Muscle layer of colon (tissue), 2 donors: Measurements from ENCODE around the gene ANKS1B.
A peak's percentile ranks its signal among the peaks of the same experiment; 100 is the strongest.

Experiments used
- H3K27ac ChIP-seq: one replicate; pipeline ENCODE4 v1.7.0; 2013; ENCODE audit warnings: low read depth, mild to moderate bottlenecking, low read length, moderate library complexity
- H3K27me3 ChIP-seq, 2 donors: one replicate each; pipeline ENCODE4 v1.7.0; 2013; ENCODE audit warnings: low read length in 2 of 2, mild to moderate bottlenecking in 2 of 2; ENCODE audit not compliant: insufficient read depth in 2 of 2, control insufficient read depth in 1 of 2
- H3K36me3 ChIP-seq: one replicate; pipeline ENCODE4 v1.7.0; 2013; ENCODE audit warnings: mild to moderate bottlenecking, low read length; ENCODE audit not compliant: insufficient read depth
- H3K4me1 ChIP-seq: one replicate; pipeline ENCODE4 v1.7.0; 2013; ENCODE audit warnings: mild to moderate bottlenecking, low read length; ENCODE audit not compliant: insufficient read depth
- H3K4me3 ChIP-seq, 2 donors: one replicate each; pipeline ENCODE4 v1.7.0; 2013; ENCODE audit warnings: low read length in 2 of 2, low read depth in 1 of 2, mild to moderate bottlenecking in 1 of 2, moderate library complexity in 1 of 2
- H3K9ac ChIP-seq: one replicate; pipeline ENCODE4 v1.7.0; 2013; ENCODE audit warnings: low read length
- H3K9me3 ChIP-seq: one replicate; pipeline ENCODE4 v1.7.0; 2013; ENCODE audit warnings: mild to moderate bottlenecking, low read length
- donor health status: abdominal sarcoma.
- donor health status: Adenocarcinoma of cecum.

ANKS1B gene

GRCh38 chr12:99861731-99862130 lies 123.0 kb downstream of the ANKS1B start:
- no peak overlapping the region for H3K9ac ChIP-seq
- no peaks in the 10 kb centered on the region for H3K9me3 ChIP-seq
- no peak overlapping the region for H3K4me3 ChIP-seq
- peaks cover 21% of the 10 kb centered on the region for H3K4me1 ChIP-seq
- H3K36me3 ChIP-seq, result no peaks in the 10 kb centered on the region
- no peak overlapping the region for H3K27ac ChIP-seq
- H3K27me3 ChIP-seq, result no peaks in the 10 kb centered on the region

- H3K4me1 ChIP-seq, result no peaks in the 10 kb centered on the region
- no peak overlapping the region for H3K27ac ChIP-seq
- H3K4me3 ChIP-seq, result no peak overlapping the region
- H3K9me3 ChIP-seq, result no peaks in the 10 kb centered on the region
- no peaks in the 10 kb centered on the region for H3K36me3 ChIP-seq
- H3K9ac ChIP-seq, result no peak overlapping the region
- no peaks in the 10 kb centered on the region for H3K27me3 ChIP-seq
These were observed 125.6 kb downstream of the ANKS1B start for GRCh38 chr12:99859126-99859525.

- no peaks in the 10 kb centered on the region for H3K27me3 ChIP-seq
- no peaks in the 10 kb centered on the region for H3K9me3 ChIP-seq
- H3K9ac ChIP-seq, result no peak overlapping the region
- H3K36me3 ChIP-seq, result no peaks in the 10 kb centered on the region
- H3K4me1 ChIP-seq, result no peaks in the 10 kb centered on the region
- no peak overlapping the region for H3K4me3 ChIP-seq
- no peak overlapping the region for H3K27ac ChIP-seq
These were observed 132.1 kb downstream of the ANKS1B start for GRCh38 chr12:99852666-99853065.

- Histone ChIP-seq H3K27me3 (no peaks in the 10 kb centered on the region), H3K4me3 (no peak overlapping the region), H3K36me3 (no peaks in the 10 kb centered on the region), H3K27ac (no peak overlapping the region), H3K9ac (no peak overlapping the region), H3K9me3 (no peaks in the 10 kb centered on the region), H3K4me1 (no peaks in the 10 kb centered on the region)
These were observed 136.8 kb downstream of the ANKS1B start for GRCh38 chr12:99847936-99848335.

- Histone ChIP-seq H3K27me3 (no peaks in the 10 kb centered on the region), H3K4me1 (no peaks in the 10 kb centered on the region), H3K4me3 (no peak overlapping the region), H3K36me3 (no peaks in the 10 kb centered on the region), H3K9me3 (no peaks in the 10 kb centered on the region), H3K27ac (no peak overlapping the region), H3K9ac (no peak overlapping the region)
These were observed 150.0 kb downstream of the ANKS1B start for GRCh38 chr12:99834710-99835109.

GRCh38 chr12:99833397-99833796 lies 151.3 kb downstream of the ANKS1B start:
- Histone ChIP-seq H3K27me3 (no peaks in the 10 kb centered on the region), H3K4me3 (no peak overlapping the region), H3K9me3 (no peaks in the 10 kb centered on the region), H3K27ac (no peak overlapping the region), H3K9ac (no peak overlapping the region), H3K36me3 (no peaks in the 10 kb centered on the region), H3K4me1 (no peaks in the 10 kb centered on the region)

- Histone ChIP-seq H3K9me3 (no peaks in the 10 kb centered on the region), H3K4me1 (peaks cover 9% of the 10 kb centered on the region), H3K9ac (no peak overlapping the region), H3K27me3 (no peaks in the 10 kb centered on the region), H3K4me3 (peak overlapping the region in 1 of 2 donors; percentile 6), H3K27ac (no peak overlapping the region), H3K36me3 (no peaks in the 10 kb centered on the region)
These were observed 159.7 kb downstream of the ANKS1B start for GRCh38 chr12:99824900-99825542.

GRCh38 chr12:99822273-99822672 lies 162.5 kb downstream of the ANKS1B start:
- Histone ChIP-seq H3K9ac (no peak overlapping the region), H3K27me3 (no peaks in the 10 kb centered on the region), H3K36me3 (no peaks in the 10 kb centered on the region), H3K4me1 (peaks cover 9% of the 10 kb centered on the region), H3K4me3 (no peak overlapping the region), H3K27ac (no peak overlapping the region), H3K9me3 (no peaks in the 10 kb centered on the region)

GRCh38 chr12:99810718-99811593 lies 173.8 kb downstream of the ANKS1B start:
- no peaks in the 10 kb centered on the region for H3K36me3 ChIP-seq
- no peak overlapping the region for H3K27ac ChIP-seq
- H3K4me3 ChIP-seq, result no peak overlapping the region
- no peaks in the 10 kb centered on the region for H3K27me3 ChIP-seq
- H3K4me1 ChIP-seq, result no peaks in the 10 kb centered on the region
- H3K9me3 ChIP-seq, result no peaks in the 10 kb centered on the region
- H3K9ac ChIP-seq, result no peak overlapping the region

- H3K27ac ChIP-seq, result no peak overlapping the region
- H3K36me3 ChIP-seq, result no peaks in the 10 kb centered on the region
- H3K9me3 ChIP-seq, result no peaks in the 10 kb centered on the region
- H3K4me3 ChIP-seq, result no peak overlapping the region
- H3K4me1 ChIP-seq, result no peaks in the 10 kb centered on the region
- no peak overlapping the region for H3K9ac ChIP-seq
- no peaks in the 10 kb centered on the region for H3K27me3 ChIP-seq
These were observed 174.8 kb downstream of the ANKS1B start for GRCh38 chr12:99809909-99810308.

GRCh38 chr12:99806304-99806703 lies 178.4 kb downstream of the ANKS1B start:
- H3K4me3 ChIP-seq, result no peak overlapping the region
- H3K36me3 ChIP-seq, result no peaks in the 10 kb centered on the region
- H3K27ac ChIP-seq, result no peak overlapping the region
- no peaks in the 10 kb centered on the region for H3K4me1 ChIP-seq
- H3K9me3 ChIP-seq, result no peaks in the 10 kb centered on the region
- no peaks in the 10 kb centered on the region for H3K27me3 ChIP-seq
- no peak overlapping the region for H3K9ac ChIP-seq
